Measurements from ENCODE around the gene DRC7. TPM values are rescaled to one million over a fixed set of nuclear protein-coding genes. Genes with fewer than 3 reads are reported as not detected.

DRC7 gene
- total and polyA plus RNA-seq, 9 of the 15 experiments (the other 6 are each of a cell fraction or from before 2014, with no cell fraction given): 0.04 to 0.33 (median 0.12) TPM; not detected in 3

DNA sequence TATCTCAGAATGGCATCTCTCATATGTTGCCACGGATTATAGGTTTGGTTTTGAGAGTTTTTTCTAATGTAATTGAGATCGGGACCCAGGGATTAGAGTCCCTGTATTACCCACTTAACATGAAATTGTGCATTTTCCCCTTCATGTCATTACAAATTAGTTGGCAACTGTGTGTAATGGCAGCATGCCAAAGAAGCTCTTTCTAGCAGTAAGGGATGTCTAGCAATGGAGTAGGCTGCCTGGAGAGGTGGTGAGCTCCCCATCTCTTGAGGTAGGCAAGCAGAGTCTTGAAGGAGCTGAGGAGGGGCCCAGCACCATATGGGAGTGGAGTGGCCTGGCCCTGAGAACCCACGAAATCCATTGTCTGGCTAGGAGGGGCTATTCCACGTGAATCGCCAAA lies 30.9 kb downstream of the DRC7 start:
- Histone ChIP-seq H3K9me3 (replicated peaks; ENCODE audit: control insufficient read depth, insufficient read depth, low read depth, low read length) (no peaks in the 10 kb centered on the region), H3K27me3 (ENCODE audit: control insufficient read depth in 2 of 2, insufficient read depth in 2 of 2, low read length in 2 of 2) (0 out of 5 replicates have a peak, but pooled peaks cover 0 to 5% of the 10 kb centered on the region in 2 experiments), H3K4me1 (replicated peaks in 1 of 2; ENCODE audit: control insufficient read depth in 2 of 2, insufficient read depth in 2 of 2, low read length in 2 of 2) (peaks cover 12 to 16% of the 10 kb centered on the region in 2 experiments), H3K4me3 (no peak overlapping the region), H3K27ac (ENCODE audit: extremely low read depth, low read depth, low read length) (no peak overlapping the region), H3K79me2 (ENCODE audit: control insufficient read depth, insufficient read depth, low read length) (no peaks in the 10 kb centered on the region), H3K9me1 (ENCODE audit: control insufficient read depth, insufficient read depth, low read length) (no peaks in the 10 kb centered on the region), H3K36me3 (ENCODE audit: control insufficient read depth, insufficient read depth, low read length) (no peaks in the 10 kb centered on the region), H3K9ac (ENCODE audit: insufficient read depth in 1 of 2, low read depth in 2 of 2, low read length in 2 of 2) (no peak overlapping the region), H4K20me1 (replicated peaks; ENCODE audit: control insufficient read depth, insufficient read depth, low read length) (no peaks in the 10 kb centered on the region), H3K4me2 (ENCODE audit: insufficient read depth, low read length) (no peak overlapping the region), H2AFZ (ENCODE audit: low read depth, low read length) (no peak overlapping the region)
- POLR2A ChIA-PET: interaction anchor here (1.2 to 2.5 kb wide), 2 partner anchors 10 kb away, joined by 5 to 12 read pairs; partner anchors contain the start of gene KATNB1
- CTCF ChIA-PET (ENCODE audit: low intra/inter-chr PET ratio): no interaction called here
- DNase-seq (ENCODE audit: extremely low read depth in 1 of 4, low spot score in 3 of 4) (no peak), ATAC-seq (no peak), FAIRE-seq (no peak)
- peak; percentile 54 for TF ChIP-seq RBM25 (IDR thresholded peaks at IDR 0.05; ENCODE audit: low read depth, low read length, severe bottlenecking)
- TF ChIP-seq NFIC (IDR thresholded peaks at IDR 0.05): peak; percentile 81
- no peak for TF ChIP-seq DNMT1 (IDR thresholded peaks at IDR 0.05)
- 20% methylated on average over 5 of the region's 5 CpGs for WGBS (ENCODE audit: insufficient coverage, low coverage, missing lambda C conversion rate)
- no TSS peak for BruUV-seq (replicated peaks)
- in situ Hi-C loops (cut with MboI): no loop called here
- intact Hi-C loops (cut with micrococcal nuclease): no loop called here

DNA sequence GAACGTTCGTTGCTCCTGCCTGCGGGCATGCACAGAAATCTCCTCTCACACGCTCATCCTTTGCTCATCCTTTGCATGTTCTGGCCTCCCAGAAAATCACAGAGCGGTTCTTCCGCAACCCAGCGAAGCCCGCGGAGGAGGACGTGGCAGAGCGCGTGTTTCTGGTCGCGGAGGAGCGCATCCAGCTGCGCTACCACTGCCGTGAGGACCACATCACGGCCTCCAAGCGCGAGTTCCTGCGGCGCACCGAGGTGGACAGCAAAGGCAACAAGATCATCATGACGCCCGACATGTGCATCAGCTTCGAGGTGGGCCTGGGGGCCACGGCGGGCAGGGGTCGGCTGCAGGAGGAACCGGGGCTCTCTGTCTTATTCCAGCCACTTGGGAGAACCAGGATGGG lies 31.4 kb downstream of the DRC7 start:
- H3K27ac ChIP-seq (ENCODE audit: extremely low read depth, low read depth, low read length): no peak overlapping the region
- no peaks in the 10 kb centered on the region for H3K36me3 ChIP-seq (ENCODE audit: control insufficient read depth, insufficient read depth, low read length)
- TF ChIP-seq, protein P1, sequence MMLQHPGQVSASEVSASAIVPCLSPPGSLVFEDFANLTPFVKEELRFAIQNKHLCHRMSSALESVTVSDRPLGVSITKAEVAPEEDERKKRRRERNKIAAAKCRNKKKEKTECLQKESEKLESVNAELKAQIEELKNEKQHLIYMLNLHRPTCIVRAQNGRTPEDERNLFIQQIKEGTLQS (IDR thresholded peaks at IDR 0.05): peak; percentile 46; the same call in 1 of the 2 replicates
- TF ChIP-seq, protein P1 (CRISPR knock-in tag; conservative IDR thresholded peaks at IDR 0.05): no peak
- TF ChIP-seq, protein P2, sequence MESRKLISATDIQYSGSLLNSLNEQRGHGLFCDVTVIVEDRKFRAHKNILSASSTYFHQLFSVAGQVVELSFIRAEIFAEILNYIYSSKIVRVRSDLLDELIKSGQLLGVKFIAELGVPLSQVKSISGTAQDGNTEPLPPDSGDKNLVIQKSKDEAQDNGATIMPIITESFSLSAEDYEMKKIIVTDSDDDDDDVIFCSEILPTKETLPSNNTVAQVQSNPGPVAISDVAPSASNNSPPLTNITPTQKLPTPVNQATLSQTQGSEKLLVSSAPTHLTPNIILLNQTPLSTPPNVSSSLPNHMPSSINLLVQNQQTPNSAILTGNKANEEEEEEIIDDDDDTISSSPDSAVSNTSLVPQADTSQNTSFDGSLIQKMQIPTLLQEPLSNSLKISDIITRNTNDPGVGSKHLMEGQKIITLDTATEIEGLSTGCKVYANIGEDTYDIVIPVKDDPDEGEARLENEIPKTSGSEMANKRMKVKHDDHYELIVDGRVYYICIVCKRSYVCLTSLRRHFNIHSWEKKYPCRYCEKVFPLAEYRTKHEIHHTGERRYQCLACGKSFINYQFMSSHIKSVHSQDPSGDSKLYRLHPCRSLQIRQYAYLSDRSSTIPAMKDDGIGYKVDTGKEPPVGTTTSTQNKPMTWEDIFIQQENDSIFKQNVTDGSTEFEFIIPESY (CRISPR knock-in tag; IDR thresholded peaks at IDR 0.05): peak; percentile 98
- TF ChIP-seq ARID2 (IDR thresholded peaks at IDR 0.05): no peak
- H3K27me3 ChIP-seq (ENCODE audit: control insufficient read depth in 2 of 2, insufficient read depth in 2 of 2, low read length in 2 of 2): 0 out of 5 replicates have a peak, but pooled peaks cover 0 to 5% of the 10 kb centered on the region in 2 experiments
- no peak overlapping the region for H3K9ac ChIP-seq (ENCODE audit: insufficient read depth in 1 of 2, low read depth in 2 of 2, low read length in 2 of 2)
- no TSS peak for BruUV-seq (replicated peaks)
- H3K4me1 ChIP-seq (replicated peaks in 1 of 2; ENCODE audit: control insufficient read depth in 2 of 2, insufficient read depth in 2 of 2, low read length in 2 of 2): peaks cover 12 to 20% of the 10 kb centered on the region in 2 experiments
- H3K4me3 ChIP-seq: no peak overlapping the region
- no peaks in the 10 kb centered on the region for H3K79me2 ChIP-seq (ENCODE audit: control insufficient read depth, insufficient read depth, low read length)
- no peak overlapping the region for H3K4me2 ChIP-seq (ENCODE audit: insufficient read depth, low read length)
- in situ Hi-C loops (cut with MboI): no loop called here
- no peak overlapping the region for H2AFZ ChIP-seq (ENCODE audit: low read depth, low read length)
- no peaks in the 10 kb centered on the region for H3K9me3 ChIP-seq (replicated peaks; ENCODE audit: control insufficient read depth, insufficient read depth, low read depth, low read length)
- no peak for FAIRE-seq
- H3K9me1 ChIP-seq (ENCODE audit: control insufficient read depth, insufficient read depth, low read length): no peaks in the 10 kb centered on the region
- intact Hi-C loops (cut with micrococcal nuclease): no loop called here
- no peak for DNase-seq (ENCODE audit: extremely low read depth in 1 of 4, low spot score in 3 of 4)
- POLR2A ChIA-PET: interaction anchor here (0.6 to 2.5 kb wide), 2 partner anchors 10 to 321 kb away, joined by 3 to 12 read pairs; partner anchors contain the start of gene KATNB1
- ATAC-seq: no peak
- 49% methylated on average over 26 of the region's 30 CpGs for WGBS (ENCODE audit: insufficient coverage, low coverage, missing lambda C conversion rate)
- no peaks in the 10 kb centered on the region for H4K20me1 ChIP-seq (replicated peaks; ENCODE audit: control insufficient read depth, insufficient read depth, low read length)
- CTCF ChIA-PET (ENCODE audit: low intra/inter-chr PET ratio): no interaction called here
